Activated naive CD4-positive, alpha-beta T cell treated with anti-CD3 and anti-CD28 coated beads for 36 hours (primary cell): ENCODE results near the gene ABCB6. TPM values are rescaled to one million over a fixed set of nuclear protein-coding genes. Genes with fewer than 3 reads are reported as not detected.
"Not testable (repeated sequence)": the region's sequence is repeated elsewhere in the genome, so short reads cannot be mapped to it uniquely, and the experiment has no call there.

Experiments
- CTCF ChIA-PET: fragments of 350-600 bp; sonication (Branson Sonifier 250); formaldehyde crosslinking; loops from one replicate; lab custom pipeline; 2021; ENCODE audit warnings: antibody characterized with exemption; lab: Charles Lee
- DNase-seq: peaks from one replicate; pipeline ENCODE4 v3.0.0-alpha.2; 2020
- H3K27ac Mint-ChIP-seq: one replicate; pipeline ENCODE4 v1.8.0; 2021; ENCODE audit warnings: mild to moderate bottlenecking, mixed read lengths
- H3K27me3 Mint-ChIP-seq: one replicate; pipeline ENCODE4 v1.8.0; 2021; ENCODE audit warnings: low read depth, mixed read lengths
- H3K36me3 Mint-ChIP-seq: one replicate; pipeline ENCODE4 v1.8.0; 2021; ENCODE audit warnings: low read depth, mixed read lengths
- H3K4me1 Mint-ChIP-seq: one replicate; pipeline ENCODE4 v1.8.0; 2021; ENCODE audit warnings: low read depth, mixed read lengths
- H3K4me3 Mint-ChIP-seq: one replicate; pipeline ENCODE4 v1.8.0; 2021; ENCODE audit warnings: mild to moderate bottlenecking, moderate library complexity, mixed read lengths
- H3K9me3 Mint-ChIP-seq: one replicate; pipeline ENCODE4 v1.8.0; 2021; ENCODE audit warnings: mixed read lengths
- intact Hi-C: fragments of 100-400 bp; cut with micrococcal nuclease; formaldehyde crosslinking; loops from one replicate; pipeline ENCODE4 v1.15.1; 2023
- total RNA-seq, 2 experiments: library from RNA; stranded (reverse); gene quantifications; one replicate each; pipeline ENCODE4 v1.2.3, GENCODE V29; 2021

The ABCB6 gene
- total RNA-seq, 2 experiments from 2014 or later: 7.0 to 7.5 TPM

- DNase-seq: peak; percentile 37
- CTCF ChIA-PET: interaction anchor here (1.0 to 1.9 kb wide), 4 partner anchors 19 to 94 kb away, joined by 3 to 6 read pairs (median 4); no protein-coding TSS in a partner anchor
- Mint-ChIP-seq H3K4me1 (peaks cover 12% of the 10 kb centered on the region), H3K4me3 (peak overlapping the region; percentile 73), H3K27ac (peak overlapping the region; percentile 81)
- intact Hi-C loops, H3K9me3 Mint-ChIP-seq, H3K27me3 Mint-ChIP-seq, H3K36me3 Mint-ChIP-seq: not testable (repeated sequence)
These were observed 18.0 kb downstream of the ABCB6 start for GRCh38 chr2:219200502-219201326.

GRCh38 chr2:219199470-219200211 lies 19.1 kb downstream of the ABCB6 start:
- CTCF ChIA-PET: interaction anchor here (0.8 to 1.9 kb wide), 4 partner anchors 21 to 95 kb away, joined by 3 to 4 read pairs (median 3); no protein-coding TSS in a partner anchor
- no peaks in the 10 kb centered on the region for H3K36me3 Mint-ChIP-seq
- intact Hi-C loops: no loop called here
- H3K27ac Mint-ChIP-seq: no peak overlapping the region
- no peak overlapping the region for H3K4me3 Mint-ChIP-seq
- no peak for DNase-seq
- H3K9me3 Mint-ChIP-seq: peaks cover 7% of the 10 kb centered on the region
- H3K27me3 Mint-ChIP-seq: no peaks in the 10 kb centered on the region
- H3K4me1 Mint-ChIP-seq: peaks cover 12% of the 10 kb centered on the region

GRCh38 chr2:219198974-219199373 lies 19.8 kb downstream of the ABCB6 start:
- Mint-ChIP-seq H3K4me1 (peaks cover 12% of the 10 kb centered on the region), H3K27ac (no peak overlapping the region), H3K9me3 (peaks cover 5% of the 10 kb centered on the region), H3K4me3 (no peak overlapping the region), H3K27me3 (no peaks in the 10 kb centered on the region), H3K36me3 (no peaks in the 10 kb centered on the region)
- no peak for DNase-seq
- CTCF ChIA-PET: interaction anchor here (0.8 to 1.0 kb wide), 3 partner anchors 20 to 96 kb away, joined by 3 read pairs; no protein-coding TSS in a partner anchor
- intact Hi-C loops: no loop called here

- Mint-ChIP-seq H3K4me3 (no peak overlapping the region), H3K4me1 (peaks cover 12% of the 10 kb centered on the region), H3K27me3 (no peaks in the 10 kb centered on the region), H3K9me3 (peaks cover 3% of the 10 kb centered on the region), H3K36me3 (no peaks in the 10 kb centered on the region), H3K27ac (no peak overlapping the region)
- CTCF ChIA-PET: interaction anchor here (0.7 to 1.1 kb wide), 3 partner anchors 9 to 104 kb away, joined by 3 read pairs; partner anchors contain the start of genes ANKZF1, ATG9A and ZFAND2B
- intact Hi-C loops: no loop called here
- DNase-seq: no peak
These were observed 21.4 kb downstream of the ABCB6 start for GRCh38 chr2:219197388-219197787.

GRCh38 chr2:219186754-219187456 lies 31.9 kb downstream of the ABCB6 start:
- peak overlapping the region; percentile 82 for H3K27ac Mint-ChIP-seq
- H3K4me3 Mint-ChIP-seq: no peak overlapping the region
- peaks cover 10% of the 10 kb centered on the region for H3K36me3 Mint-ChIP-seq
- DNase-seq: peak; percentile 68
- intact Hi-C loops: loop anchor here (1.0 kb wide), 1 partner anchor 9 kb away; the partner anchor contains the start of gene RETREG2
- no peaks in the 10 kb centered on the region for H3K27me3 Mint-ChIP-seq
- CTCF ChIA-PET: no interaction called here
- no peaks in the 10 kb centered on the region for H3K9me3 Mint-ChIP-seq
- peaks cover 24% of the 10 kb centered on the region for H3K4me1 Mint-ChIP-seq

GRCh38 chr2:219184121-219184520 lies 34.6 kb downstream of the ABCB6 start:
- Mint-ChIP-seq H3K4me1 (peaks cover 47% of the 10 kb centered on the region), H3K4me3 (no peak overlapping the region), H3K36me3 (peaks cover 22% of the 10 kb centered on the region), H3K27me3 (no peaks in the 10 kb centered on the region), H3K9me3 (no peaks in the 10 kb centered on the region), H3K27ac (peak overlapping the region; percentile 32)
- no peak for DNase-seq
- CTCF ChIA-PET: no interaction called here
- intact Hi-C loops: no loop called here

- no peaks in the 10 kb centered on the region for H3K9me3 Mint-ChIP-seq
- DNase-seq: no peak
- peaks cover 49% of the 10 kb centered on the region for H3K4me1 Mint-ChIP-seq
- H3K4me3 Mint-ChIP-seq: no peak overlapping the region
- intact Hi-C loops: no loop called here
- H3K27me3 Mint-ChIP-seq: no peaks in the 10 kb centered on the region
- CTCF ChIA-PET: interaction anchor here (1.1 to 2.8 kb wide), 7 partner anchors 10 to 115 kb away, joined by 3 to 14 read pairs (median 6); partner anchors contain the start of genes SLC23A3 and ZFAND2B
- peak overlapping the region; percentile 13 for H3K27ac Mint-ChIP-seq
- H3K36me3 Mint-ChIP-seq: peaks cover 22% of the 10 kb centered on the region
These were observed 35.5 kb downstream of the ABCB6 start for GRCh38 chr2:219183151-219183772.

- Mint-ChIP-seq H3K9me3 (no peaks in the 10 kb centered on the region), H3K4me1 (peaks cover 48% of the 10 kb centered on the region), H3K27ac (peak overlapping the region; percentile 76), H3K4me3 (no peak overlapping the region), H3K27me3 (no peaks in the 10 kb centered on the region), H3K36me3 (peaks cover 24% of the 10 kb centered on the region)
- CTCF ChIA-PET: interaction anchor here (1.1 to 2.8 kb wide), 8 partner anchors 9 to 116 kb away, joined by 3 to 14 read pairs (median 6); partner anchors contain the start of genes SLC23A3 and ZFAND2B
- DNase-seq: peak; percentile 45
- intact Hi-C loops: no loop called here
These were observed 36.2 kb downstream of the ABCB6 start for GRCh38 chr2:219182331-219183150.

GRCh38 chr2:219181531-219181930 lies 37.2 kb downstream of the ABCB6 start:
- CTCF ChIA-PET: interaction anchor here (0.7 to 2.8 kb wide), 6 partner anchors 8 to 113 kb away, joined by 4 to 14 read pairs (median 6); partner anchors contain the start of genes SLC23A3 and ZFAND2B
- no peak for DNase-seq
- peaks cover 30% of the 10 kb centered on the region for H3K36me3 Mint-ChIP-seq
- no peak overlapping the region for H3K4me3 Mint-ChIP-seq
- peaks cover 39% of the 10 kb centered on the region for H3K4me1 Mint-ChIP-seq
- H3K9me3 Mint-ChIP-seq: no peaks in the 10 kb centered on the region
- H3K27ac Mint-ChIP-seq: peak overlapping the region; percentile 76
- intact Hi-C loops: no loop called here
- H3K27me3 Mint-ChIP-seq: no peaks in the 10 kb centered on the region

GRCh38 chr2:219180961-219181360 lies 37.8 kb downstream of the ABCB6 start:
- no peaks in the 10 kb centered on the region for H3K9me3 Mint-ChIP-seq
- intact Hi-C loops: no loop called here
- peaks cover 37% of the 10 kb centered on the region for H3K4me1 Mint-ChIP-seq
- H3K27me3 Mint-ChIP-seq: no peaks in the 10 kb centered on the region
- DNase-seq: no peak
- CTCF ChIA-PET: interaction anchor here (0.7 to 2.8 kb wide), 4 partner anchors 10 to 114 kb away, joined by 3 to 14 read pairs (median 6); partner anchors contain the start of genes SLC23A3 and ZFAND2B
- H3K36me3 Mint-ChIP-seq: peaks cover 30% of the 10 kb centered on the region
- H3K4me3 Mint-ChIP-seq: no peak overlapping the region
- peak overlapping the region; percentile 76 for H3K27ac Mint-ChIP-seq
